Activated naive CD4-positive, alpha-beta T cell treated with anti-CD3 and anti-CD28 coated beads, Interleukin-2, amount 50 U/mL, for 24 hours (primary cell): ENCODE results near the gene ZNF580.

ENCODE experiments used
- H3K27ac Mint-ChIP-seq: one replicate; pipeline ENCODE4 v1.8.0; 2021; ENCODE audit warnings: mild to moderate bottlenecking, mixed read lengths
- H3K27me3 Mint-ChIP-seq: one replicate; pipeline ENCODE4 v1.8.0; 2021; ENCODE audit warnings: mixed read lengths
- H3K36me3 Mint-ChIP-seq: one replicate; pipeline ENCODE4 v1.8.0; 2021; ENCODE audit warnings: mixed read lengths
- H3K4me1 Mint-ChIP-seq: one replicate; pipeline ENCODE4 v1.8.0; 2021; ENCODE audit warnings: mixed read lengths
- H3K4me3 Mint-ChIP-seq: one replicate; pipeline ENCODE4 v1.8.0; 2021; ENCODE audit warnings: mild to moderate bottlenecking, mixed read lengths
- H3K9me3 Mint-ChIP-seq: one replicate; pipeline ENCODE4 v1.8.0; 2021; ENCODE audit warnings: mixed read lengths

Gene ZNF580

GRCh38 chr19:55602104-55603001 is 38.4 kb upstream of the ZNF580 start:
- Mint-ChIP-seq H3K27ac (no peak overlapping the region), H3K4me3 (no peak overlapping the region)

GRCh38 chr19:55603115-55603514 is 37.7 kb upstream of the ZNF580 start:
- H3K4me1 Mint-ChIP-seq: peaks cover 52% of the 10 kb centered on the region
- no peaks in the 10 kb centered on the region for H3K27me3 Mint-ChIP-seq
- peak overlapping the region; percentile 20 for H3K4me3 Mint-ChIP-seq
- H3K27ac Mint-ChIP-seq: no peak overlapping the region
- no peaks in the 10 kb centered on the region for H3K9me3 Mint-ChIP-seq
- H3K36me3 Mint-ChIP-seq: peaks cover 4% of the 10 kb centered on the region

More at GRCh38 chr19:55602104-55603001, 38.4 kb upstream of the ZNF580 start:
- Mint-ChIP-seq H3K27me3 (no peaks in the 10 kb centered on the region), H3K4me1 (peaks cover 46% of the 10 kb centered on the region), H3K9me3 (no peaks in the 10 kb centered on the region), H3K36me3 (peaks cover 4% of the 10 kb centered on the region)

- H3K4me3 Mint-ChIP-seq: peak overlapping the region; percentile 73
- H3K4me1 Mint-ChIP-seq: peaks cover 53% of the 10 kb centered on the region
- H3K27ac Mint-ChIP-seq: no peak overlapping the region
- no peaks in the 10 kb centered on the region for H3K27me3 Mint-ChIP-seq
- H3K36me3 Mint-ChIP-seq: peaks cover 3% of the 10 kb centered on the region
- no peaks in the 10 kb centered on the region for H3K9me3 Mint-ChIP-seq
These were observed 37.1 kb upstream of the ZNF580 start for GRCh38 chr19:55603581-55604292.

- H3K9me3 Mint-ChIP-seq: no peaks in the 10 kb centered on the region
- H3K36me3 Mint-ChIP-seq: peaks cover 4% of the 10 kb centered on the region
- H3K27ac Mint-ChIP-seq: peak overlapping the region; percentile 92
- no peaks in the 10 kb centered on the region for H3K27me3 Mint-ChIP-seq
- peaks cover 61% of the 10 kb centered on the region for H3K4me1 Mint-ChIP-seq
- H3K4me3 Mint-ChIP-seq: peak overlapping the region; percentile 96
These were observed 35.6 kb upstream of the ZNF580 start for GRCh38 chr19:55605207-55605636.

- Mint-ChIP-seq H3K9me3 (no peaks in the 10 kb centered on the region), H3K27me3 (no peaks in the 10 kb centered on the region), H3K36me3 (peaks cover 4% of the 10 kb centered on the region), H3K4me3 (peak within 1 kb of the TSS; percentile 97), H3K4me1 (peaks cover 61% of the 10 kb centered on the region), H3K27ac (peak within 1 kb of the TSS; percentile 93)
These were observed 34.9 kb upstream of the ZNF580 start, which contains the start of gene ZNF865 for GRCh38 chr19:55605637-55606470. Gene ZNF865 (plus strand): TSS chr19:55605647. CDS start chr19:55613619, 7,972 bp downstream.

- H3K4me1 Mint-ChIP-seq: peaks cover 58% of the 10 kb centered on the region
- H3K27me3 Mint-ChIP-seq: no peaks in the 10 kb centered on the region
- peak overlapping the region; percentile 93 for H3K27ac Mint-ChIP-seq
- H3K36me3 Mint-ChIP-seq: peaks cover 4% of the 10 kb centered on the region
- H3K9me3 Mint-ChIP-seq: no peaks in the 10 kb centered on the region
- peak overlapping the region; percentile 97 for H3K4me3 Mint-ChIP-seq
These were observed 34.4 kb upstream of the ZNF580 start for GRCh38 chr19:55606471-55606787.

- Mint-ChIP-seq H3K27ac (peak overlapping the region; percentile 93), H3K4me3 (peak overlapping the region; percentile 97), H3K27me3 (no peaks in the 10 kb centered on the region), H3K36me3 (peaks cover 4% of the 10 kb centered on the region), H3K9me3 (no peaks in the 10 kb centered on the region), H3K4me1 (peaks cover 58% of the 10 kb centered on the region)
These were observed 34.0 kb upstream of the ZNF580 start for GRCh38 chr19:55606817-55607216.

- Mint-ChIP-seq H3K4me1 (peaks cover 60% of the 10 kb centered on the region), H3K4me3 (no peak overlapping the region), H3K27ac (no peak overlapping the region), H3K9me3 (no peaks in the 10 kb centered on the region), H3K27me3 (no peaks in the 10 kb centered on the region), H3K36me3 (peaks cover 8% of the 10 kb centered on the region)
These were observed 31.5 kb upstream of the ZNF580 start for GRCh38 chr19:55609326-55609725.

GRCh38 chr19:55611300-55611982 is 29.4 kb upstream of the ZNF580 start:
- Mint-ChIP-seq H3K9me3 (no peaks in the 10 kb centered on the region), H3K27me3 (no peaks in the 10 kb centered on the region), H3K4me3 (no peak overlapping the region), H3K36me3 (peaks cover 9% of the 10 kb centered on the region), H3K27ac (peak overlapping the region; percentile 62), H3K4me1 (peaks cover 48% of the 10 kb centered on the region)

GRCh38 chr19:55611983-55612645 is 28.7 kb upstream of the ZNF580 start:
- no peak overlapping the region for H3K4me3 Mint-ChIP-seq
- H3K9me3 Mint-ChIP-seq: no peaks in the 10 kb centered on the region
- H3K4me1 Mint-ChIP-seq: peaks cover 42% of the 10 kb centered on the region
- peaks cover 9% of the 10 kb centered on the region for H3K36me3 Mint-ChIP-seq
- peak overlapping the region; percentile 55 for H3K27ac Mint-ChIP-seq
- H3K27me3 Mint-ChIP-seq: no peaks in the 10 kb centered on the region

- Mint-ChIP-seq H3K4me3 (no peak overlapping the region), H3K27ac (no peak overlapping the region), H3K9me3 (no peaks in the 10 kb centered on the region), H3K36me3 (peaks cover 12% of the 10 kb centered on the region), H3K4me1 (peaks cover 32% of the 10 kb centered on the region), H3K27me3 (no peaks in the 10 kb centered on the region)
These were observed 27.4 kb upstream of the ZNF580 start for GRCh38 chr19:55613396-55613795.

- Mint-ChIP-seq H3K36me3 (peaks cover 10% of the 10 kb centered on the region), H3K27ac (no peak overlapping the region), H3K9me3 (no peaks in the 10 kb centered on the region), H3K4me1 (peaks cover 27% of the 10 kb centered on the region), H3K4me3 (no peak overlapping the region), H3K27me3 (no peaks in the 10 kb centered on the region)
These were observed 26.7 kb upstream of the ZNF580 start for GRCh38 chr19:55613930-55614710.

- Mint-ChIP-seq H3K27me3 (no peaks in the 10 kb centered on the region), H3K9me3 (no peaks in the 10 kb centered on the region), H3K4me3 (no peak overlapping the region), H3K27ac (no peak overlapping the region), H3K4me1 (peaks cover 24% of the 10 kb centered on the region), H3K36me3 (peaks cover 9% of the 10 kb centered on the region)
These were observed 25.9 kb upstream of the ZNF580 start for GRCh38 chr19:55614711-55615542.
